ENCODE results near the gene LTBP1.
"Not testable (repeated sequence)": the region's sequence is repeated elsewhere in the genome, so short reads cannot be mapped to it uniquely, and the experiment has no call there.

The LTBP1 gene

GRCh38 chr2:33430077-33430476 lies 483.3 kb downstream of the LTBP1 start:
- DNase-seq (ENCODE audit: low spot score): no peak

GRCh38 chr2:33430856-33431255 lies 484.1 kb downstream of the LTBP1 start:
- DNase-seq (ENCODE audit: low spot score): no peak

- no peak for DNase-seq (ENCODE audit: low spot score)
Measured at GRCh38 chr2:33432871-33433270, 486.1 kb downstream of the LTBP1 start.

- no peak for DNase-seq (ENCODE audit: low spot score)
Measured at GRCh38 chr2:33433279-33434235, 486.8 kb downstream of the LTBP1 start.

GRCh38 chr2:33435518-33435917 lies 488.8 kb downstream of the LTBP1 start:
- DNase-seq (ENCODE audit: low spot score): no peak

GRCh38 chr2:33436083-33436482 lies 489.3 kb downstream of the LTBP1 start:
- DNase-seq (ENCODE audit: low spot score): no peak

GRCh38 chr2:33437297-33437696 lies 490.5 kb downstream of the LTBP1 start:
- no peak for DNase-seq (ENCODE audit: low spot score)

- DNase-seq (ENCODE audit: low spot score): no peak
Measured at GRCh38 chr2:33437815-33438214, 491.1 kb downstream of the LTBP1 start.

- DNase-seq (ENCODE audit: low spot score): peak; percentile 84
Measured at GRCh38 chr2:33441235-33441810, 494.6 kb downstream of the LTBP1 start.

- not testable (repeated sequence) for DNase-seq (ENCODE audit: low spot score)
Measured at GRCh38 chr2:33442052-33442451, 495.3 kb downstream of the LTBP1 start.

- DNase-seq (ENCODE audit: low spot score): peak; percentile 87
Measured at GRCh38 chr2:33442528-33443079, 495.9 kb downstream of the LTBP1 start.

GRCh38 chr2:33443274-33443829 lies 496.6 kb downstream of the LTBP1 start:
- DNase-seq (ENCODE audit: low spot score): no peak

GRCh38 chr2:33444967-33445366 lies 498.2 kb downstream of the LTBP1 start:
- no peak for DNase-seq (ENCODE audit: low spot score)

GRCh38 chr2:33448220-33448899 lies 501.6 kb downstream of the LTBP1 start:
- no peak for DNase-seq (ENCODE audit: low spot score)
